PC-9 (cell line): ENCODE measurements around the gene ANKRD52. TPM values are rescaled to one million over a fixed set of nuclear protein-coding genes. Genes with fewer than 3 reads are reported as not detected.

ENCODE experiments used
- BruUV-seq: library from RNA; stranded (reverse); fragments of 400-500 nt; replicated peaks from 2 replicates; lab custom pipeline; 2021; lab: Mats Ljungman, UMichigan
- CTCF ChIA-PET: fragments of 300-600 bp; sonication (Branson Sonifier 250); formaldehyde crosslinking; loops from one replicate; lab custom pipeline; 2022; ENCODE audit warnings: antibody characterized with exemption; lab: Charles Lee
- POLR2A ChIA-PET: fragments of 300-600 bp; sonication (Branson Sonifier 250); formaldehyde crosslinking; loops from one replicate; lab custom pipeline; 2022; ENCODE audit warnings: antibody characterized with exemption; ENCODE audit not compliant: unreplicated experiment; lab: Charles Lee
- DNase-seq, 2 experiments: peaks; one replicate each; pipeline versions ENCODE4 v3.0.0 to v3.0.0-alpha.2; 2015 to 2022; ENCODE audit warnings: mixed read lengths in 1 of 2
- H2AFZ ChIP-seq: fragments of 200-600 bp; sonication (generic); 2 replicates; pipeline ENCODE4 v1.8.1; 2017; ENCODE audit warnings: antibody characterized with exemption
- H3F3A ChIP-seq: fragments of 200-600 bp; sonication (generic); 2 replicates; pipeline ENCODE4 v1.8.1; 2017; ENCODE audit warnings: antibody characterized with exemption, mild to moderate bottlenecking, low read depth; ENCODE audit not compliant: insufficient read depth
- H3K27ac ChIP-seq: fragments of 200-600 bp; sonication (generic); 2 replicates; pipeline ENCODE4 v1.6.1; 2016; ENCODE audit warnings: mixed run types
- H3K27me3 ChIP-seq: fragments of 200-600 bp; sonication (generic); 2 replicates; pipeline ENCODE4 v1.6.1; 2016; ENCODE audit warnings: low read depth, mixed run types; ENCODE audit not compliant: insufficient read depth
- H3K36me3 ChIP-seq: fragments of 200-600 bp; sonication (generic); 2 replicates; pipeline ENCODE4 v1.6.1; 2016; ENCODE audit warnings: low read depth, mixed run types
- H3K4me1 ChIP-seq: fragments of 200-600 bp; sonication (generic); replicated peaks from 2 replicates; pipeline ENCODE4 v1.6.1; 2016; ENCODE audit warnings: mixed run types; ENCODE audit not compliant: insufficient read depth
- H3K4me2 ChIP-seq: fragments of 200-600 bp; sonication (generic); 2 replicates; pipeline ENCODE4 v1.6.1; 2017; ENCODE audit warnings: mixed run types
- H3K4me3 ChIP-seq: fragments of 200-600 bp; sonication (generic); 2 replicates; pipeline ENCODE4 v1.6.1; 2016; ENCODE audit warnings: mixed run types
- H3K79me2 ChIP-seq: fragments of 200-600 bp; sonication (generic); 2 replicates; pipeline ENCODE4 v1.6.1; 2017; ENCODE audit warnings: low read depth, mixed run types
- H3K9me2 ChIP-seq: fragments of 200-600 bp; sonication (generic); 2 replicates; pipeline ENCODE4 v1.8.1; 2017; ENCODE audit warnings: mild to moderate bottlenecking; ENCODE audit not compliant: insufficient read depth
- H3K9me3 ChIP-seq: fragments of 200-600 bp; sonication (generic); 2 replicates; pipeline ENCODE4 v1.8.1; 2016; ENCODE audit warnings: low read depth; ENCODE audit not compliant: insufficient read depth
- H4K20me1 ChIP-seq: fragments of 200-600 bp; sonication (generic); 2 replicates; pipeline ENCODE4 v1.8.1; 2017; ENCODE audit not compliant: insufficient read depth
- EZH2 ChIP-seq: fragments of 200-600 bp; sonication (generic); IDR thresholded peaks from 2 replicates; pipeline ENCODE4 v1.8.0; 2017; ENCODE audit warnings: antibody characterized with exemption, low read depth
- intact Hi-C: fragments of 100-400 bp; cut with micrococcal nuclease; formaldehyde crosslinking; loops from one replicate; pipeline ENCODE4 v1.10.0; 2022; ENCODE audit not compliant: unreplicated experiment
- total RNA-seq: library from RNA; stranded (reverse); gene quantifications from 2 replicates; pipeline ENCODE4 v1.2.3, GENCODE V29; 2021
- TF ChIP-seq, protein P1 (sequence below): fragments of 200-600 bp; sonication (generic); conservative IDR thresholded peaks from 2 replicates; pipeline ENCODE4 v1.6.1; 2017; ENCODE audit warnings: mixed run types, antibody characterized with exemption, mild to moderate bottlenecking, moderate library complexity

The ANKRD52 gene
- total RNA-seq, 1 experiment from 2014 or later = 59.4 TPM

- no TSS peak for BruUV-seq
- H3K27ac ChIP-seq = no peak overlapping the region
- H2AFZ ChIP-seq = no peak overlapping the region
- peak overlapping the region; percentile 96 for H3K4me2 ChIP-seq
- H3K79me2 ChIP-seq = peaks cover 26% of the 10 kb centered on the region
- peaks cover 22% of the 10 kb centered on the region for H3K4me1 ChIP-seq
- no peak for DNase-seq
- H3K9me3 ChIP-seq = no peaks in the 10 kb centered on the region
- H3F3A ChIP-seq = peaks cover 13% of the 10 kb centered on the region; the same call in 1 of the 2 replicates
- POLR2A ChIA-PET = interaction anchor here (0.6 kb wide), 1 partner anchor 143 kb away, joined by 3 read pairs; no protein-coding TSS in a partner anchor
- CTCF ChIA-PET = no interaction called here
- H3K27me3 ChIP-seq = no peaks in the 10 kb centered on the region
- peaks cover 19% of the 10 kb centered on the region for H4K20me1 ChIP-seq
- no peak overlapping the region; the same call in 1 of the 2 replicates for H3K4me3 ChIP-seq
- H3K36me3 ChIP-seq = peaks cover 31% of the 10 kb centered on the region
- intact Hi-C loops = no loop called here
- no peak for TF ChIP-seq EZH2
- TF ChIP-seq, protein P1, sequence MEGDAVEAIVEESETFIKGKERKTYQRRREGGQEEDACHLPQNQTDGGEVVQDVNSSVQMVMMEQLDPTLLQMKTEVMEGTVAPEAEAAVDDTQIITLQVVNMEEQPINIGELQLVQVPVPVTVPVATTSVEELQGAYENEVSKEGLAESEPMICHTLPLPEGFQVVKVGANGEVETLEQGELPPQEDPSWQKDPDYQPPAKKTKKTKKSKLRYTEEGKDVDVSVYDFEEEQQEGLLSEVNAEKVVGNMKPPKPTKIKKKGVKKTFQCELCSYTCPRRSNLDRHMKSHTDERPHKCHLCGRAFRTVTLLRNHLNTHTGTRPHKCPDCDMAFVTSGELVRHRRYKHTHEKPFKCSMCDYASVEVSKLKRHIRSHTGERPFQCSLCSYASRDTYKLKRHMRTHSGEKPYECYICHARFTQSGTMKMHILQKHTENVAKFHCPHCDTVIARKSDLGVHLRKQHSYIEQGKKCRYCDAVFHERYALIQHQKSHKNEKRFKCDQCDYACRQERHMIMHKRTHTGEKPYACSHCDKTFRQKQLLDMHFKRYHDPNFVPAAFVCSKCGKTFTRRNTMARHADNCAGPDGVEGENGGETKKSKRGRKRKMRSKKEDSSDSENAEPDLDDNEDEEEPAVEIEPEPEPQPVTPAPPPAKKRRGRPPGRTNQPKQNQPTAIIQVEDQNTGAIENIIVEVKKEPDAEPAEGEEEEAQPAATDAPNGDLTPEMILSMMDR = no peak
- H3K9me2 ChIP-seq = no peaks in the 10 kb centered on the region; the same call in 1 of the 2 replicates
These were observed 1.7 kb downstream of the ANKRD52 start for GRCh38 chr12:56256326-56256960.

DNA sequence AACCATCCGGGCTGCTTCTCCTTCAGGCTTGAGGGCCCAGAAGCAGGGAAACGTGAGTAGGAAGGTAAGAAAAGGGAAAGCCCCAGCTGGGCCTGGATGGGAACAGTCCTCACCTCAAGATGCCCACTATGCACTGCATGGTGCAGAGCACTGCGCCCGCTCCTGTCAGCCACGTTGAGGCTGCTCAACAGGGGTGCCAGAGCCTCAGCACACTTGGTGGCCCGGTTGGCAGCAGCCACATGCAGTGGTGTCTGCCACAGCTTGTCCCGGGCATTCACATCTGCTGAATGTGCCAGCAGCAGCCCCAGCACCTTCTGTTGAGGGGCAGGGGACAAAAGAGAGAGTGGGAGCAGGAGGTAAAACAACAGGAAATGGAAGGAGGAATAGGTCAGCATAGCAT lies 2.5 kb downstream of the ANKRD52 start:
- Histone ChIP-seq H2AFZ (no peak overlapping the region), H3K4me1 (peaks cover 17% of the 10 kb centered on the region), H3F3A (peaks cover 11% of the 10 kb centered on the region; the same call in 1 of the 2 replicates), H3K27me3 (no peaks in the 10 kb centered on the region), H3K27ac (no peak overlapping the region), H3K4me3 (no peak overlapping the region), H3K79me2 (peaks cover 26% of the 10 kb centered on the region), H3K9me2 (no peaks in the 10 kb centered on the region; the same call in 1 of the 2 replicates), H3K4me2 (no peak overlapping the region), H3K36me3 (peaks cover 35% of the 10 kb centered on the region), H3K9me3 (no peaks in the 10 kb centered on the region), H4K20me1 (peaks cover 19% of the 10 kb centered on the region)
- BruUV-seq = no TSS peak
- no peak for DNase-seq
- ChIA-PET CTCF (no interaction called here), POLR2A (no interaction called here)
- TF ChIP-seq EZH2 = no peak
- TF ChIP-seq, protein P1 = no peak
- intact Hi-C loops = no loop called here

GRCh38 chr12:56253091-56253490 lies 5.1 kb downstream of the ANKRD52 start:
- H4K20me1 ChIP-seq = peaks cover 19% of the 10 kb centered on the region
- CTCF ChIA-PET = no interaction called here
- intact Hi-C loops = no loop called here
- TF ChIP-seq, protein P1 = no peak
- no peak for TF ChIP-seq EZH2
- no peak overlapping the region for H3K4me3 ChIP-seq
- H2AFZ ChIP-seq = no peak overlapping the region
- no peak overlapping the region for H3K4me2 ChIP-seq
- POLR2A ChIA-PET = no interaction called here
- H3K27me3 ChIP-seq = no peaks in the 10 kb centered on the region
- no peak for DNase-seq
- H3K79me2 ChIP-seq = peaks cover 26% of the 10 kb centered on the region
- H3K4me1 ChIP-seq = peaks cover 12% of the 10 kb centered on the region
- H3K27ac ChIP-seq = no peak overlapping the region
- BruUV-seq = no TSS peak
- no peaks in the 10 kb centered on the region; the same call in 1 of the 2 replicates for H3F3A ChIP-seq
- H3K9me2 ChIP-seq = no peaks in the 10 kb centered on the region
- no peaks in the 10 kb centered on the region for H3K9me3 ChIP-seq
- peaks cover 39% of the 10 kb centered on the region for H3K36me3 ChIP-seq
